CD4-positive, alpha-beta T cell treated with Interleukin-6 for 4 hours (primary cell): ENCODE results near the gene POLR3GL.

Experiments used
- DNase-seq: peaks from one replicate; pipeline ENCODE4 v3.0.0-alpha.2; 2020; ENCODE audit warnings: mixed read lengths

The POLR3GL gene

GRCh38 chr1:145951526-145951925, 13.0 kb upstream of the POLR3GL start:
- DNase-seq, result no peak

DNA sequence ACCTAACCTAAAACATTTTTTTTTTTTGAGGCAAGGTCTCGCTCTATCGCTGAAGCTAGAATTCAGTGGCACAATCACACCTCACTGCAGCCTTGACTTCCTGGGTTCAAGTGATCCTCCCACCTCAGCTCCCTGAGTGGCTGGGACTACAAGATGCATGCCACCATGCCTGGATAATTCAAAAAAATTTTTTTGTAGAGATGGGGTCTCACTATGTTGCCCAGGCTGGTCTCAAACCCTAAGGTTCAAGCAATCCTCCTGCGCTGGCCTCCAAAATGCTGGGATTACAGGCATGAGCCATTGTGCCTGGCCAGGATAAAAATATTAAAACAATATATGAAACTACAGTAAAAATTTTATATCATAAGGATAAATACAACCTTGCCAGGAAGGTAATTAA, 11.6 kb upstream of the POLR3GL start:
- DNase-seq, result no peak

- DNase-seq, result no peak
Observed at GRCh38 chr1:145953861-145954260, 10.6 kb upstream of the POLR3GL start.

GRCh38 chr1:145955436-145955835, 9.1 kb upstream of the POLR3GL start:
- DNase-seq, result no peak

- no peak for DNase-seq
Observed at GRCh38 chr1:145956361-145956760, 8.1 kb upstream of the POLR3GL start.

DNA sequence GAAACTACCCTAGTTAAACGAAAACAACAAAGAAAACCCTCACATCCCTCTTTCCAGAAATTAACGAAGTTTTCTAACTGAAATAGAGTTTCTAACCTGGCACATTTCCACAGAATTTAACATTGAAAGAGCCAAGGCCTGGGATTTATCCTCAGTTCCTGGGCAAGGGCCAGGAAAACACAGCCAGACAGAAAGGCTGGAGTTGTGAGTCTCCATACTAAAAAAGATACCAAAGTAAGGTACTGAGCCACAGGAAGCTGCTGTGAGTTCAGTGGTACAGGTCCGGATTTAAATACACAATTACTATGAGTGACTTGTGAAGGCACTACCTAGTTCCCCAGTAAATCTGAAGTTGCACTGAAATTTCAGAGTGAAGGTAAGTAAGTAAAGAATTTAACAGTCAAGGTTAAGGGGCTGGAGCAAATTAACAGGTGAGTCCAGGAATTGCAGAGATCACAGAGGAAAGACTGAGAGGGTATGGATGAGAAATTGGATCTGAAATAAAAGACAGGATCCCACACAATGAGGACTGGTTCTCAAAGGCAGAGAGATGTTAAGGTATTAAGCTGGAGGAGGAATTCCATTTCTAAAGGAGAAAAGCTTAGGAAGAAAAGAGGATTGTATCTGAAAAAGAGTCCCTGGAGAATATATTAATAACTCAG, 7.6 kb upstream of the POLR3GL start:
- peak; percentile 14 for DNase-seq

GRCh38 chr1:145957443-145958319, 6.8 kb upstream of the POLR3GL start, which contains the start of gene LIX1L:
Gene LIX1L, minus strand, starts transcription at chr1:145958017. Its CDS starts 90 bp downstream, at chr1:145957927.
- peak; percentile 97 for DNase-seq

- no peak for DNase-seq
Observed at GRCh38 chr1:145958734-145959133, 5.8 kb upstream of the POLR3GL start.

GRCh38 chr1:145959333-145959732, 5.2 kb upstream of the POLR3GL start:
- no peak for DNase-seq

GRCh38 chr1:145959957-145960467, 4.5 kb upstream of the POLR3GL start:
- no peak for DNase-seq

DNA sequence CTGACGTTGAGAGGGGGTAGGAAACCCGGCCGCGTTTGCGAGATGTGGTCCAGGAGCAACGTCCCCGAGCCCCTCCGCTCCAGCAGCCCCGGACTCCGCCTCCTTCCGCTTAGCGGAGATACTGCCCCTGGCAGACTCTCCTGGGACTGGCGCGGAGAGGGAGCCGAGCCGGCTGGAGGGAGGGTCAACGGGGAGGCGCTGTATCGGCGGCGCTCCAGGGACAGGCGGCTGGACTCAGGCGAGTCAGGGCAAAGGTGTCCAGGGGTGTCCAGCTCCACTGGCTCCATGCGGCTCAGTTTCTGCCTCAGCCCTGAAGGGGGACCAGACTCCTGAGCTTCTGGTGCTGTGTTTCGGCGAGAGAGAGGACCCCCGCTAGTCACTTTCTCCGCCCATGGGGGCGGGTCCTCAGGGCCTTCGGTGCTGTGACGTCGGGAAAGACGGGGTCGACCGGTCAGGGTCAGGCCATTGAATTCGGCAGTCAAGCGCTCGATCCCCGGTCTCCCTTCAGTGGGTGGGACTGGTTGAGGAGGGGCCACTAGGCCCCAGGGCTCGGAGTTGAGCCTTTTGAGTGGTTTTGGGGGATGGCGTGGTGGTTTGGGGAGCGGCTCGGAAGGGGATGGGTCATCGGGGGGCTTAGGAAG, 3.9 kb upstream of the POLR3GL start:
- DNase-seq, result peak; percentile 65

GRCh38 chr1:145961109-145961424, 3.4 kb upstream of the POLR3GL start:
- no peak for DNase-seq

DNA sequence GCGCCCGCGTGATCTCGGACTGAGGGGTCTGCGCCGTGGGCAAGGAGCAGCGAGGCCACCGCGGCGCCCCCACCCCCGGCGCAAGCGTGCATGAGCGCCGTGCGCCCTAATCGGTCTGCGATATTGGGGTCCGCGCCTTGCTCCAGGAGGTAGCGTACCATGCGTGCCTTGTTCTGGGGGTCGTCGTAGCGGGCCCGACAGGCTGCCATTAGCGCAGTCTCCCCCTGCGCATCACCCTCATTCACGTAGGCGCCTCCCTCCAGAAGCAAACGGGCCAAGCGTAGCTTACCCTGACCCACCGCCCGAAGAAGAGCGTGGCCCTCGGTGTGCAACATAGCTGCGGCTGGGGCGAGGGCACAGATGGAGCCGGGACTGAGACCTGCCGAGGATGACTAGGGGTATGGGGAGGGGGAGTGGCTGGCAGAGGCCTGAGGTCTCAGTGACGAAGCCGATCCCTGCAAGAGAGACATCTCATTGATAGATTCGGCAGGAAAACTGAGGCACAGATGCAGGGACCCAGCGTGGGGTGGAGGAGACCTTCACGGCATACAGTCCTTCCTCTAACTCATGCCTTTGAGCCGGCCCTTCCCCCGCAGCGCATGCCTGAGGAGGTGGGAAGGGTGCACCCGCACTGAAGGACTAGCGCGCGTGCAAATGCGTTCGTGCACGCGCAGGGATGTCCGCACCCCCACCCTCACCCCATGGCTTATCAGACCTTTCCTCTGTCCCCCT, 2.9 kb upstream of the POLR3GL start:
- DNase-seq, result peak; percentile 58

- peak; percentile 61 for DNase-seq
Observed at GRCh38 chr1:145962157-145963102, 2.1 kb upstream of the POLR3GL start.

GRCh38 chr1:145963265-145964019, 1.0 kb upstream of the POLR3GL start:
- DNase-seq, result no peak

DNA sequence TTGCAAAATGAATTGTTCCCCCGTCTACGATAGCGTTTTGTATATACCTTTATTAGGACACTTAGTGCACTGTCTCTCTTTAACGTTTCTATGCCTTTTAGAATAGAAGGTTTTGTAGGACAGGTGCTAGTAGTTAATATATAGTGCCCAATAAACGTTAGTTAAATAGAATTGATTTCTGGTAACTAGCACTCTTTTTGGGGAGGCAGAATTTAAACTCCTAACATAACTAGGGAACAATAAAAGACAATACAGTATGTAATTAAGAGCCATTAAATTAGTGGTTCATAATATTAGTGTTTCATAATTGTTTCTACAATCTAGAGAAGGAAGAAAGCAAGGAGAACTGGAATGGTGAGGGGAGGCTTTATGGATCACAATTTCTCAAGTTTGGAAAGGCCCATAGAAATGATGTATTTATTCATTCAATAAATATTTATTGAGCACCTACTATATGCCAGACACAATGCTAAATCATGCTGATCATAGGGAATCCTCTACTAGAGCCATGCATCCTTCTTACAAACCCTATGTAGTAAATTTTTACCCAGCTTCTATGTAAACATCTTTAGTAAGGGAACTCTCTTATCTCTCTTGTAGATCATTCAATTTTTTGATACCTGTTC, 742 bp downstream of the POLR3GL start:
- DNase-seq, result no peak

GRCh38 chr1:145967288-145967687, 2.8 kb downstream of the POLR3GL start:
- DNase-seq, result no peak

DNA sequence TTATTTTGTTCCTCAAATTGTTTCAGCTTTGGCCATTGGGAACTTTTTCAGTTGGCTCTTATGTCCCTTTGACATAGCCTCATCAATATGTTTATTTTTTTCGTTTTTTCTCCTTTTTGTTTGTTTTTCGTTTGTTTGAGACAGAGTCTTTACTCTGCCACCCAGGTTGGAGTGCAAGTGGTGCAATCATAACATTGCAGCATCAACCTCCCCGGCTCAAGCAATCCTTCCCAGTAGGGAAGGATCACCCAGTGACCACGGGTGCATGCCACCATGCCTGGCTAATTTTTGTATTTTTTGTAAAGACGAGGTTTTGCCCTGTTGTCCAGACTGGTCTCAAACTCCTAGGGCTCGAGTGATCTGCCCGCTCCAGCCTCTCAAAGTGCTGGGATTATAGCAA, 8.1 kb downstream of the POLR3GL start:
- DNase-seq, result no peak

- no peak for DNase-seq
Observed at GRCh38 chr1:145974721-145975120, 10.2 kb downstream of the POLR3GL start.

- DNase-seq, result no peak
Observed at GRCh38 chr1:145975216-145975615, 10.7 kb downstream of the POLR3GL start.
